ENCODE data around the gene PGS1.

PGS1 gene

DNA sequence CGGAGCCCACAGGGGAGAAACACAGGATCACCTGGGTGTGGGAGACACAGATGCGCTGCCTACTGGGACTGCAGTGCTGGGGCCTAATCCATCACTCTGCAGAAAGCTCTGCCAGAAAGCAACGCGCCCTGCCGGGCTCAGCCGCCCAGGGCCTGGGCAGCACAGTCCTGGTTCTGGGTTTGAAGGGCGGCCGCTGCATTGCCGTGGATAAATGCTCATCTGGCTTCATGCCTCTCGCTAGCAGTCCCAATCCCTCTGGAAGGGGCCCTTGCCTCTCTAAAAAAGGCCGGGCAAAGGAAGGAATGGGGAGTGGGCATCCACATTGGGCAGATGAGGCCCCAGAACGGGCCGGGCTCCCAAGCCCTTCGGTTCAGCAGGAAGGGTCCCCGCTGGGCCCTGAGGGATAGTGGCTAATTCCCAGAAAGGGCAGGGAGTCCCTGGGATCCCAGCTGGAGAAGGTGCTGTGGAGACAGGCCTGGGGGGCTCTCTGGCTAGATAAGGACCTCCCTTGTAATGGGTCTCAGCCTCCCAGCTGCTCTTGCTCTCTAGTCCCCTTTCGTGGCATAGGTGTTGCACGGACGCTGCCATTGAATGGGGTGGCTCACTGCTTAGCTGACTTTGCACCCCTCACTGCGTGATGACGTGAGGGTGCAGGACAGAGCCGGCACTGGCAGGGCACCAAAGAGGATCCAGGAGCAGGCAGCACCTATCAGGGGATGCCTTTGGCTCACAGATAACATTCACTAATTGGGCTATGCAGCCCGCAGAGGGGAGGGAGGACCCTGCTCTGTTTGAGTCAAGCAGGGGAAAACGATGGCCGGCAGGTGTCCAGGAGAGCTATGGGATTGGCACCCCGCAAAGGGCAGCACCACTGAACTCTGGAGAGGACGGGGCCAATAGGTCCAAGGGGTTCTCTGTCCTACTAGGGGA, 88.6 kb downstream of the PGS1 start:
- no peak for FAIRE-seq

DNA sequence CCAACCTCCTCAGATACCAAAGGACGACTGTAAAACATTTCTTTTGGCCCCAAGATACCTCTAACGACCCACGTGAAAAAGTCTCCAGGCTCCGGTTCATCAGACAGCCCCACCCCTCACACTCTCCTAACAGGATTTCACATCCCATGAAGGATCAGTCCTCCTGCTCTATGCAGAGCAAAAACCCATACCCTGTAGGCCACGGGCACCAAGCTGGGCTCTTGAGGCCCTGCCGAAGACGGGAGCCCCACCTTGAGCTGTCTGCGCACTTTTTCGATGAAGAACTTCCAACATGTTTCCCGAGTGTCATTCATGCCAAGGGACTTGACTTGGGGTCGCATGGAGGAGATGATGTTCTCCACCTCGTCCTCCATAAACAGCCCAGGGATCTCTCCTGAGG, 89.9 kb downstream of the PGS1 start:
- DNase-seq (ENCODE audit: insufficient read length, low spot score) (no peak), FAIRE-seq (no peak)

More for the DNA sequence above, 88.6 kb downstream of the PGS1 start:
- no peak for DNase-seq (ENCODE audit: insufficient read length, low spot score)

DNA sequence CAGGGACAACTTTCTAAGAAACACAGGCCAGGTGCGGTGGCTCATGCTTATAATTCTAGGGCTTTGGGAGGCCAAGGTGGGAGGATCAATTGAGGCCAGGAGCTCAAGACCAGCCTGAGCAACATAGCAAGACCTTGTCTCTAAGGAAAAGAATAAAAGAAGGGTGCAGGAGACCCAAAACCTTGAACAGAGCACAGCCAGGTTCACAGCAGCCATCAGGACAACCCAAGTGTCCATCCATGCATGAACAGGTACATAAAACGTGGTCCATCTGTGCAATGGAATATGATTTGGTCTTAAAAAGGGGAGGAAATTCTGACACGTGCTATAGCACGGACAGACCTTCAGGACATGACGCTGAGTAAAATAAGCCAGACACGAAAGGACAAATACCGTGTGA, 91.0 kb downstream of the PGS1 start:
- DNase-seq (ENCODE audit: insufficient read length, low spot score) (no peak), FAIRE-seq (no peak)

DNA sequence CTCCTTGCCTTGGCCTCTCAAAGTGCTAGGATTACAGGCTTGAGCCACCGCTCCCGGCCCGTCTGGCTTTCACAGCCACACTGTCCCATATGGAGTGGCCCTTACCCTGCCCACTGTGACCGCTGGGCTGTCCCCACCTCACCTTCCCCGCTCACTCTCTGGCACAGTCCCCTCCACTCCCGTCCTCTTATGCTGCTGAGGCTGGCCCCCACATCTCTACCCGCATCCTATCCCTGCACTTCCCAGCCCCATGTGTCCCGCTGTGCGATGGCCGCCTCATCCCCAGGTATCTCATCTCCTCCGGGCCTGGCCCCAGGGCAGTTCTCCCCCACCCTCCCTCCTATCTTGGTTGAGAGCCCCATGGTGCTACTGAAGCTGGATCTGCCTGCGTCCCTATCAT, 93.2 kb downstream of the PGS1 start:
- DNase-seq (ENCODE audit: insufficient read length, low spot score) (no peak), FAIRE-seq (no peak)

DNA sequence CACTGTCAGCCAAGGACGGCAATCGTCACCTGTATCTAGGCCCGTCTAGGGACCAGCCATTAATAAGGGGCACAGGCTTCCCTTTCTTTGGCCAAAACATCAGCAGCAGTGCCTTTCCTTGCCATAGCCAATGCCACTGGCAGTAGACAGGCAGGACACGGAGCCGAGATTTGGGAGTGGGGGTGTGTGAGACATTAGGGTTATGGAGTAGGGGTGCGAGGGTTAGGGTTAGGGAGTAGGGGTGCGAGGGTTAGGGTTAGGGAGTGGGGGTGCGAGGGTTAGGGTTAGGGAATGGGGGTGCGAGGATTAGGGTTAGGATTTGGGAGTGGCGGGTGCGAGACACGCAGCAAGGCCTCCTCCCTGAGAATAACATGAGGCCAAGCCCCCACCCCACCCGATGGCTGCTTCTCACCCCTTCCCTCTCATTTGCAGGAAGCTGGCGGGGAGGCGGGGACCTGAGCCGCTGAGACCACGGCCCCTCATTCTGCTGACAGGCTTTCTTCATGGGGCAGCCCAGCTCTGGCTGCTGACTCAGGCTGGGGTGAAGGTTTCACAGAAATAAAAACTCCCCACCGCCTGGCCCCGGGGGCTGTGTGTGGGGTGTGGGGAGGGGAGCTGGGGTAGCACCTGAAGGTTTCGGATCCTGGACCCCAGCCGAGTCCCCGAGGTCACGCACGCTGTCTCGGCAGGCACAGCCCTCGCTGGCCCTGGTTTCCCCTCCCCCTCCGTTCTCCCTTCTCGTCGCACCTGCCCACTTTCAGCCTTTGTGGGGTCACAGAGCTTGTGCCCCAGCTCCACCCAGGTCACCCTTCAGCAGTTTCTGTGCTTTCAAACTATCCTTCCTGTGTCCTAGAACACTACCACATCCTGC, 93.8 kb downstream of the PGS1 start:
- no peak for FAIRE-seq

DNA sequence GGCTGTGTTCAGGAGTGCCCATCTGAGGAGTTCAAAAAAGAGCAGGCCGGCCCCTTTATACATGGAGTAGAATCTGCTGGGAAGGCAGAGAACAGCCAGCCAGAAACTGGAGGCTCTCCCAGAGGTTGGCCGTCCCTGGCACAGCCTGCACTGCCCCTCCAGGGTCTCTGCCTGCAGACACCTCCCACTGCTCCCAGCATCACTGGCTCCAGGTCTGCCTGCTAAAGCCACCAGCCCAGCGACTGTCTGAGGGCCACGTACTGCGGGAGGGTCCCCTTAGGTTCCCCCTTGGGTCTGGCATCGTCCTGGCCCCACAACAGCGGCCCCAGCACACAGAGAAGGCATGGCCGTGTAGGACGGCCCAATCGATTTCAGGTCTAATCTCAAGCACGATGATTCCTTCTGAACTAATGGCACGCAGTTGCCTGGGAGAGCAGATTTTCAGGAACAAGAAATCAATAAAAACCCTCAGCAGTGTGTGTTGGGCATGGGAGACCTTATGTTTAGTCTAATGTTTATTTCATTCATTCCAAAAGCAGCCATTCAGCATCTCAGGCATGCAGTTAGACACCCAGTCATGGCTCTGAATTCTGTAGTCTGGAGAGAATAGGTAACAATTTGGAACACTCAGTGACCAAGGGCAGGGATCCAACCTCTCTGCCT, 95.6 kb downstream of the PGS1 start:
- DNase-seq (ENCODE audit: insufficient read length, low spot score) (no peak), FAIRE-seq (no peak)

More for the DNA sequence above, 93.8 kb downstream of the PGS1 start:
- DNase-seq (ENCODE audit: insufficient read length, low spot score) = no peak

Measured in GM19239 (cell line).